HepG2 (cell line): ENCODE results near the gene STK11. TPM values are rescaled to one million over a fixed set of nuclear protein-coding genes. Genes with fewer than 3 reads are reported as not detected.

Source experiments
- EP300 ChIP-seq, 3 experiments: sonication (generic) in 1 of 3; formaldehyde crosslinking in 1 of 3; IDR thresholded peaks; 2 replicates each; pipeline versions ENCODE4 v1.5.1 to v1.6.1; 2011 to 2020; ENCODE audit warnings: low read depth in 2 of 3, low read length in 2 of 3, borderline replicate concordance in 1 of 3, improper control_type of control experiment in 1 of 3, mild to moderate bottlenecking in 1 of 3, missing genetic modification reagents in 1 of 3, moderate library complexity in 1 of 3
- HNRNPLL ChIP-seq: fragments of 200-400 bp; formaldehyde crosslinking; IDR thresholded peaks from 2 replicates; pipeline ENCODE4 v1.6.1; 2017; ENCODE audit warnings: mild to moderate bottlenecking, low read depth, low read length; ENCODE audit not compliant: poor library complexity, severe bottlenecking
- MTF1 ChIP-seq: sonication (generic); formaldehyde crosslinking; IDR thresholded peaks from 2 replicates; pipeline ENCODE4 v1.5.0; 2020; ENCODE audit warnings: missing genetic modification reagents
- POLR2AphosphoS2 ChIP-seq: IDR thresholded peaks from 2 replicates; pipeline ENCODE4 v1.6.1; 2011; ENCODE audit warnings: low read depth, low read length, improper control_type of control experiment
- SIX4 ChIP-seq: sonication (generic); formaldehyde crosslinking; IDR thresholded peaks from 2 replicates; pipeline ENCODE4 v1.4.0; 2020; ENCODE audit warnings: missing genetic modification reagents
- THAP7 ChIP-seq: sonication (generic); formaldehyde crosslinking; IDR thresholded peaks from 2 replicates; pipeline ENCODE4 v1.8.1; 2023; ENCODE audit warnings: mild to moderate bottlenecking, missing genetic modification reagents
- ZFYVE20 ChIP-seq: sonication (generic); formaldehyde crosslinking; IDR thresholded peaks from 2 replicates; pipeline ENCODE4 v1.8.0; 2023; ENCODE audit warnings: low read depth, mild to moderate bottlenecking, moderate library complexity, missing genetic modification reagents, borderline replicate concordance
- ZNF138 ChIP-seq: sonication (generic); formaldehyde crosslinking; IDR thresholded peaks from 2 replicates; pipeline ENCODE4 v1.5.0; 2020; ENCODE audit warnings: mild to moderate bottlenecking, low read depth, missing genetic modification reagents
- ZNF142 ChIP-seq: sonication (generic); formaldehyde crosslinking; IDR thresholded peaks from 2 replicates; pipeline ENCODE4 v1.4.0; 2020; ENCODE audit warnings: missing genetic modification reagents
- ZNF232 ChIP-seq: sonication (generic); formaldehyde crosslinking; IDR thresholded peaks from 2 replicates; pipeline ENCODE4 v1.4.0; 2020; ENCODE audit warnings: missing genetic modification reagents, borderline replicate concordance
- ZNF260 ChIP-seq: sonication (generic); formaldehyde crosslinking; IDR thresholded peaks from 2 replicates; pipeline ENCODE4 v1.4.0; 2020; ENCODE audit warnings: missing genetic modification reagents, low read depth, mild to moderate bottlenecking, borderline replicate concordance
- ZNF432 ChIP-seq: sonication (generic); formaldehyde crosslinking; IDR thresholded peaks from 2 replicates; pipeline ENCODE4 v1.5.0; 2020; ENCODE audit warnings: missing genetic modification reagents, mild to moderate bottlenecking, borderline replicate concordance
- ZNF614 ChIP-seq: IDR thresholded peaks from 2 replicates; pipeline ENCODE4 v1.6.1; 2018; ENCODE audit warnings: missing biosample characterization, missing genetic modification reagents, inconsistent platforms, borderline replicate concordance
- ZNF816 ChIP-seq: sonication (generic); formaldehyde crosslinking; IDR thresholded peaks from 2 replicates; pipeline ENCODE4 v1.8.0; 2022; ENCODE audit warnings: missing genetic modification reagents, mild to moderate bottlenecking, borderline replicate concordance
- ZSCAN21 ChIP-seq: sonication (generic); formaldehyde crosslinking; IDR thresholded peaks from 2 replicates; pipeline ENCODE4 v1.8.0; 2022; ENCODE audit warnings: mild to moderate bottlenecking, missing genetic modification reagents, moderate library complexity, borderline replicate concordance
- polyA plus RNA-seq, 8 experiments: library from polyadenylated mRNA; depleted of rRNA in 3 of 8; stranded (reverse) in 7 of 8; unstranded in 1 of 8; fragments of >200 nt; fragmentation: Illumina TruSeq in 4 of 8; extraction: Trizol in 4 of 8; gene quantifications; 2 replicates each; pipeline versions ENCODE4 v1.2.1 to v1.2.3, GENCODE V29; 2011 to 2016; ENCODE audit warnings: low read depth in 4 of 8, missing spikeins in 1 of 8, mixed read lengths in 1 of 8; ENCODE audit not compliant: insufficient read depth in 1 of 8
- total RNA-seq, 5 experiments: library from RNA; depleted of rRNA; stranded (reverse); fragments of >200 nt; fragmentation: Illumina TruSeq; extraction: Trizol; gene quantifications; 2 replicates each; pipeline ENCODE4 v1.2.3, GENCODE V29; 2016; ENCODE audit warnings: low read depth in 1 of 5
- TF ChIP-seq, protein P1 (sequence below): sonication (generic); formaldehyde crosslinking; IDR thresholded peaks from 2 replicates; pipeline ENCODE4 v1.4.0; 2020; ENCODE audit warnings: mild to moderate bottlenecking, low read depth, missing genetic modification reagents
- TF ChIP-seq, protein P2 (sequence below): sonication (generic); formaldehyde crosslinking; IDR thresholded peaks from 2 replicates; pipeline ENCODE4 v1.4.0; 2020; ENCODE audit warnings: missing genetic modification reagents

Gene STK11
- total and polyA plus RNA-seq, 2 of the 13 experiments (the other 11 are each of a cell fraction or from before 2014, with no cell fraction given), result 27.5 to 43.6 TPM

- TF ChIP-seq ZNF142 (CRISPR knock-in tag) (0 out of 2 replicates have a peak, but pooled peaks have one; percentile 30), ZNF816 (peak; percentile 73; the same call in 1 of the 2 replicates), THAP7 (CRISPR knock-in tag) (no peak), ZSCAN21 (CRISPR knock-in tag) (peak; percentile 77; the same call in 1 of the 2 replicates), MTF1 (CRISPR knock-in tag) (no peak), ZNF260 (CRISPR knock-in tag) (no peak), SIX4 (CRISPR knock-in tag) (no peak), HNRNPLL (peak; percentile 45), ZFYVE20 (0 out of 2 replicates have a peak, but pooled peaks have one; percentile 73), EP300 (IDR thresholded peaks at IDR 0.05; ENCODE audit: low read depth in 2 of 2, low read length in 2 of 2) (0 out of 4 replicates have a peak, but pooled peaks of 1 of the 2 experiments have one; percentile 16), EP300 (CRISPR knock-in tag; IDR thresholded peaks at IDR 0.05; ENCODE audit: borderline replicate concordance) (no peak), ZNF138 (CRISPR knock-in tag) (0 out of 2 replicates have a peak, but pooled peaks have one; percentile 38), ZNF232 (CRISPR knock-in tag) (no peak), POLR2AphosphoS2 (no peak), ZNF614 (CRISPR knock-in tag) (peak; percentile 60; the same call in 1 of the 2 replicates), ZNF432 (CRISPR knock-in tag) (no peak)
- TF ChIP-seq, protein P1, sequence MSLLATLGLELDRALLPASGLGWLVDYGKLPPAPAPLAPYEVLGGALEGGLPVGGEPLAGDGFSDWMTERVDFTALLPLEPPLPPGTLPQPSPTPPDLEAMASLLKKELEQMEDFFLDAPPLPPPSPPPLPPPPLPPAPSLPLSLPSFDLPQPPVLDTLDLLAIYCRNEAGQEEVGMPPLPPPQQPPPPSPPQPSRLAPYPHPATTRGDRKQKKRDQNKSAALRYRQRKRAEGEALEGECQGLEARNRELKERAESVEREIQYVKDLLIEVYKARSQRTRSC (CRISPR knock-in tag), result no peak; the same call in 1 of the 2 replicates
- TF ChIP-seq, protein P2, sequence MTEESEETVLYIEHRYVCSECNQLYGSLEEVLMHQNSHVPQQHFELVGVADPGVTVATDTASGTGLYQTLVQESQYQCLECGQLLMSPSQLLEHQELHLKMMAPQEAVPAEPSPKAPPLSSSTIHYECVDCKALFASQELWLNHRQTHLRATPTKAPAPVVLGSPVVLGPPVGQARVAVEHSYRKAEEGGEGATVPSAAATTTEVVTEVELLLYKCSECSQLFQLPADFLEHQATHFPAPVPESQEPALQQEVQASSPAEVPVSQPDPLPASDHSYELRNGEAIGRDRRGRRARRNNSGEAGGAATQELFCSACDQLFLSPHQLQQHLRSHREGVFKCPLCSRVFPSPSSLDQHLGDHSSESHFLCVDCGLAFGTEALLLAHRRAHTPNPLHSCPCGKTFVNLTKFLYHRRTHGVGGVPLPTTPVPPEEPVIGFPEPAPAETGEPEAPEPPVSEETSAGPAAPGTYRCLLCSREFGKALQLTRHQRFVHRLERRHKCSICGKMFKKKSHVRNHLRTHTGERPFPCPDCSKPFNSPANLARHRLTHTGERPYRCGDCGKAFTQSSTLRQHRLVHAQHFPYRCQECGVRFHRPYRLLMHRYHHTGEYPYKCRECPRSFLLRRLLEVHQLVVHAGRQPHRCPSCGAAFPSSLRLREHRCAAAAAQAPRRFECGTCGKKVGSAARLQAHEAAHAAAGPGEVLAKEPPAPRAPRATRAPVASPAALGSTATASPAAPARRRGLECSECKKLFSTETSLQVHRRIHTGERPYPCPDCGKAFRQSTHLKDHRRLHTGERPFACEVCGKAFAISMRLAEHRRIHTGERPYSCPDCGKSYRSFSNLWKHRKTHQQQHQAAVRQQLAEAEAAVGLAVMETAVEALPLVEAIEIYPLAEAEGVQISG, result peak; percentile 88
Measured at GRCh38 chr19:1275260-1275975, 69.8 kb downstream of the STK11 start, which contains the start of gene FAM174C (continued).
